ENCODE data around the gene AUTS2.

AUTS2 gene

DNA sequence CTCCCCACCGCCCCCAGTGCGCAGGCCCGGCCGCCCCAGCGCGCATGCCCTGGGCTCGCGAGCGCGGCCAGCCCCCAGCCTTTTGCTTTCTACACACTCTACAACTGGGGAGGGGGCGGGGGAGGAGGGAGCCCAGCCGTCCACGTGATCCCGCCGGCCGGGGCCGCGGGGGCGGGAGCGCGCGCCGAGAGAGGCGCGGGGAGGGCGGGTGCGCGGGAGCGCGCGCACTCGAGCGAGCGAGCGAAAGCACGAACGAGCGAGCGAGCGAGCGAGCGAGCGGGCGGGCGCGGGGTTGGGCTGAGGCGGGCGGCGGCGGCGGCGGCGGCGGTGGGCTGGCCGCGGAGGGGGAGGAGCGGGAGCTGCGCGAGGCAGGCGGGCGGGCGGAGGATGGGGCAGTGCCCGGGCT lies at the start of gene AUTS2:
AUTS2 (plus strand) TSS at position 395 of the 406 bp plus-strand sequence. CDS start 1,179 bp downstream, outside the sequence.
- DNase-seq: no peak

DNA sequence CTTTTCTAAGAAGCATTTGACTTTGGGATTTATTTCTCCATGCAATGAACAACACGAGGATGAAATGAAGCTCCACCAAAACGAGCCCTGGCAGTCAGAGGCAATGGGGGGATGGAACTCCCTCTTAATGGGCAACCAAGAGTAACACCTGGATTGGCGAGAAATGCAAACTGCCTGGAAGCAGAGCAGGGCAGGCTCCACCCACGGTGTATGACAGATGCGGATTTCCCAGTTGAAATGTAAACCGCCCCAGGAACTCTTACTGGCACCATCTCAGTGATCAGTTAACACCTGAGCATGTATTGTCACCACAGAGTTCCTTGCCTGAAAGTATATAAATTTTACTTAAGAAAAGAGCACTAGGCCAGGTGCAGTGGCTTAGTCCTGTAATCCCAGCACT lies 47.3 kb upstream of the AUTS2 start:
- DNase-seq: no peak

DNA sequence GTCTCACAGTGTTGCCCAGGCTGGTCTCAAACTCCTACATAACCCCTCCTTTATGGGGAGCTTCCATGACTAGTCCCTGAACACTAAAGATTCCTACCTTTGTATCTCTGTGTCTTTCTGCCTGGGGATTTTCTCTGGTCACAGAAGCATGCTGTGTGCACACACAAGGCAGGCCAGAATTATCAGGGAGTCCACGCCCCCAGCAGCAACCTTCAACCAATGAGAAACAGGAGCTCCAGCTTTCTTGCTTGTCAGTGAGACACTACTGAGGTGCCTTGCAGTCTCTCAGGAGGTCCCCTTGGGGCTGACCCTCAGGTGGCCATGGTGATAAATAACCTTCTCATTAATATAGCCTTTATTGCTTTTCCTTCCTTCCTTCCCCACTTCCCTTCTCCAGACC lies 45.1 kb upstream of the AUTS2 start:
- DNase-seq: no peak

DNA sequence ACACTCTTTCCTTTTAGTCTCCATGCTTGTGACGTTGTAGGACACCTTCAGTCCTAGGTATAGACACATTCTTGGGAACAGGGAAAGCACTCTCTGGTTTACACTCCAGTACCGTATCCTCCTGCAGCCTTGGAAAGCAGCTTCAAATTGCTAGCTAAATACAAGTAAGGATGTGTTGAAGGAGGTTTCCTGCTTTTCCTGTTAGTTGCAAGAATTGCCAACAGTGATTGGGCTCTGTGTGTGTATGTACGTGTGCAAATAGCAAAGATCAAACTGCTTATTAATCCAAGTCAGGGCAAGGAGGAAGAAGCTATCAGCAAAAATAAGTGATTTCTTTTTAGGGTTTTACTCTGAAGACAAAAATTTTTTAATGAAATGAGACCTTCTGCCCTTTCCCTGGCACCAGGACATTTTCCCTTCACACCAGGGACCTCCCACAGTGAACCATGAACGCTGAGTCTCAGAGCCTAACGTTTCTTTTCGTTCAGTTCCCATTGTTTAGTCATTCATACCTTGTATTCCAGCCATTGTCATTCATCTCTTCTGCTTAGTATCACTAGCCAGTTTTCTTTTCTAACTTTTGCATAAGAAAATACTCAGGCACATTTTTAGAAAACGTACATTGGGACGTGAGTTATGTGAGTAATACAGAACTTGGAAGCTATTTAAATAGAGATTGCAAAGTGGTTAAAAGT lies 36.9 kb upstream of the AUTS2 start:
- DNase-seq: no peak

DNA sequence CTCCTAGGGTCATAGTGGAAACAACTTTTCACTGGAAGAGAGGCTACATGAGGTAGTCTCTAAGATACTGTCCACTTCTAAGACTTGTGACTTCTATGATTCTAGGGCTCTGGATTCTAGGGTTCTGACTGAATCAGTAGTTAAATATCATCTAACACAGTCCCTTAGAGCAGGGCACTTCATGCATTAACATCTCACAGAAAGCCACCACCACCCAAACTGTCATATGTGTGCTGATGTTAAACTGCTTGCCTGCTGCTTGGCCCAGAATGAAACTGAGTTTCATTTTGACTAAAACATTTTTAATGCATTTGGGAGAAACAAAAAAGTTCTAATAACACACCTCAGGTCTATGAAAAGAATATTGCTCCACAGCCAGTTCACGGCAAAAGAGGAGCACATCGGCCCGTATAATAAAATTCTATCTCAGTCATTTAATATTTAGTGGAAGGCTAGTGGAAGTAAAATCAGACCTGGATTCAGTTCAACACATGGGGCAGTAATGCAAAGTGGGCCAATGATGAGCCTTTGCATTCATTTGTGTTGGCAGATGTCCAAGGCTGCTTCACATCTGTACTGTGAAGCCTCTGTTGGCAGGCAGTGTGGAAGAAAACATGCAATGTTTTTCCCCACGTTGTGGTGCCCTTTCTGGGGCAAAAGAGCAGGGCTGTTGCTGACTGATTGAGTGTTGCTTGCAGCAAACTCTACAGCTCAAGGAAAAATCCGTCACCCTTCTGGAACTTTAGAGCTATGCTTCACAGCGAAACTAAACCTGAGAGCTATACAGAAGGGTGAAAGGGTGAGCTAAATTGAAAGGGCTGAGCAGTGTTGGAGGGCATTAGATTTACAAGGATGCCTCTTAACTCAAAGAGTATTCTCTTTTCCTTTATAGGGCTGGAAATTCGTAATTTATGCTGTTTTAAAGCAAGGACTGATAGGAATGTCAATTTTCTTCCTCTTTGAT lies 33.5 kb upstream of the AUTS2 start:
- DNase-seq: no peak

DNA sequence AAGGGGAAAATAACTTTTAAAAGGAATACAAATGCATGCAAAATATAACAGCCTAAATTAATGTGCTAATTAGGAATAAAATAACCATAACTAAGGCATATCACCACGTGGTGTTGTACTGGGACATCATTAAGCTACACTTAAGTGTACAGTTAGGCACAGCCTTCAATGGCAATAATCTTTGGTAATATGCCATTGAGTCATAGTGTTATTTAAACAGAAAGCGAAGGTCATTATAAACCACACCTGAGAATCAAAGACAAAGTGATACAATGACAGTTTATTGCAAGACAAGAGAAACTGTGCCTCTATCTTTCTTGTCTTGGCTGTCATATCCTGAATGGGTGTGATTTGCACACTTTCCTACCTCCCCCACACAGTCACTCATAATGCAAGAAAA lies 30.5 kb upstream of the AUTS2 start:
- no peak for DNase-seq

DNA sequence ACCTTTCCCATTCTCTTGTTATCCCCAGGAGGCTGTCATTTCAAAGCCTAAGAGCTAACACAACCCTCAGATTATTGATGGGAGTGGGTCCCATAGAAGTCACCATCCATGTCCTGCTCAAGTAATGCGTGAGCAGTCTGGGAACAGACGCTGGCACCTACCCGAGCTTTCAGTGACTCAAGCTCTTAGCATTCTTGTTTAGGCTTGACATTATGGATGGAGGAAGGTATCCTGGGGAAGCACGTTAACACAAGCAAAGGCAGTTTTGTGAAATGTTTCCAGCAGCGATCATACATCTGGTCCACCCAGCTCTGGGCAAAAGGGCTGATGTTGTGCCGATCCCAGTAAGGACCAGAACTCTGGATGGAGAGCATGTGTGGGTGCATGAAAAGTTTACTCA lies 30.0 kb upstream of the AUTS2 start:
- DNase-seq: no peak

DNA sequence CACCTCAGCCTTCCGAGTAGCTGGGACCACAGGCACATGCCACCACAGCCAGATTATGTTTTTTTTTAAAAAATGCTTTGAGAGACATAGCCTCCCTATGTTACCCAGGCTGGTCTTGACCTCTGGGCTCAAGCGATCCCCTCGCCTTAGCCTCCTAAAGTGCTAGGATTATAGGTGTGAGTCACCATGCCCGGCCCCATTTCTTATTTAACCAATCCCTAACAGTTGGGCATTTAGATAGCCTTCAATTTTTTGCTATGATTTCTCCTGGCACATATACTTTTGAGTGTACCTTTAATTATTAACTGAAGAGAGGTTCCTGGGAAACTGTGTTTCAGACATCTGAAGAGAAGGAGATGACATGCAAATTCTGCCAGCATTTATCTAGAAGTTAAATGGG lies 22.6 kb upstream of the AUTS2 start:
- no peak for DNase-seq

DNA sequence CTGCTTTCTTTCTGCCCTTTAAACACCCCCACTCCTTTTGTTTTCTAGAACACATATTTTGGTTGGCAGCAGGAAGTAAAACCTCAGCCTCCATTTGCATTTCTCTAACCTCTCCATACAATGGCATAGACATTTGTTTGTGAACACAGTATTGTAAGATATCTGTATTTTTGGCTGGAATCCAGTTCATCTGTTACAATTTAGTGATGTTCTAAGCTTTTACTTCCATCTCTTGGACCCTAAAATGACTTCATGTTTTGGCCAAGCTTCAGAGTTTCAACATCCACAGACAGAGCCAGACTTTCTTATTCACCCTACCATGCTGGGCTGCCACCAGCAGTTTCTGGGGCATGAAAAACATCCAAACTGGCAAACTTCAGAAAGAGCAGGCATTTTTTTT lies 21.1 kb upstream of the AUTS2 start:
- no peak for DNase-seq

DNA sequence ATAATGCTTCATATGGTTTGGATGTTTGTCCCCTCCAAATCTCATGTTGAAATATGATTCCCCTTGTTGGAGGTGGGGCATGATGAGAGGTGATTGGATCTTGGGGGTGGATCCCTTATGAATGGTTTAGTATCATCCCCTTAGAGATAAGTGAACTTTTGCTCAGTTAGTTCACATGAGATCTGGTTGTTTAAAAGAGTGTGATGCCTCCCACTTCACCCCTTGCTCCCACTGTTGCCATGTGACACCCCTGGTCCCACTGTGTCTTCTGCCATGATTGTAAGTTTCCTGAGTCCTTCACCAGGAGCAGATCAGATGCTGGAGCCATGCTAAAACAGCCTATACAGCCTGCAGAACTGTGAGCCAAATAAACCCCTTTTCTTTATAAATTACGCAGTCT lies 13.1 kb upstream of the AUTS2 start:
- DNase-seq: no peak

DNA sequence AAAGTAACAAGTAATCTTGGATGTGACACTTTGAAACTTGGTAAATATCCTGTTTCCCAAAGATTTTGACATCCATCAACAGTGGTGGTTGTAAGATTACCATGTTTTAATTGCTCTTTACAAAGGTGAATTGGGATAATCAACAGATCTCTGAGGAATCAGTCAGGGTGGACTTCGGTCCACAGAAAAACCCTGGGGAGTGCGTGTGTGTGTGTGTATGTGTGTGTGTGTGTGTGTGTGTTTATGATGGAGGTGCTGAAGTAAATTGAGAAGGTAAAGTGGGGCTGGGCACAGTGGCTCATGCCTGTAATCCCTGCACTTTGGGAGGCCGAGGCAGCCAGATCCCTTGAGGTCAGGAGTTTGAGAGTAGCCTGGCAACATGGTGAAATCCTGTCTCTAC lies 12.0 kb upstream of the AUTS2 start:
- DNase-seq: no peak

DNA sequence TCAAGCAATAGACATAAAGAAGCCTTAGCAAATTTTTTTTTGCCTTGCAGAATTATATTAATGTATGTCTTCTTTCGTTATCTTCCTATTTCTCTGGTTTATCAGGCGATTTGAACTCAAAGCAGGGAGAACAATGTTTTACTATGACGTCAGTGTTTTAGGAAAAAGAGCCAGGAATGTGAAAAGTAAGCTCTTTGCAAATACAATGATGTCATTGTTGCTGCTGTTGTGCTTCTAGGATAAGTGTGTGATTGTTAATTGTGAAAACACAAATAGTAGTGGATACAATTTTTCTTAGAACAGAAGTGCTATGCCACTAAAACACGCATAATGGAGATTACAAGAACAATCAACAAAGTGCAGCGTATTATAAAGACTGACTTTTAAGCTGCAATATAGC lies 9.5 kb upstream of the AUTS2 start:
- no peak for DNase-seq

DNA sequence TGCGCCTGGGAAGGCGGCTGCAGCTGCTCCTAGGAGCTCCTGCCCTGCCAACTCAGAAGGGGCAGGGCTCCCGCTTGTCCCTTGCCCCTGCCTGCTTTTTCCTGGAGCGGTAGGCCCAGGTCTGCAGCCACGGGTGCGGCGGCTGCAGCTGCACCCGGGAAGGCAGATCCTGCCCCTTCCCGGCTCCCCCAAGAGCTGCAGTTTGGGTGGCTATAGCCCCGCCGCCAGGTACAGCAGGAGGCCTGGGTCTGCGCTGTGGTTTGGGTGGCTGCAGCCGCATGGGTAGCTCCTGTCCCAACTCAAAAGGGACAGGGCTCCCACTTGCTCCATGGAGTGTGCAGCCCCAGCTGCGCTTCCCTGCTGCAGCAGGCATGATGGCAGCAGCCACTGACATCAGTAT lies 6.5 kb upstream of the AUTS2 start:
- DNase-seq: no peak

DNA sequence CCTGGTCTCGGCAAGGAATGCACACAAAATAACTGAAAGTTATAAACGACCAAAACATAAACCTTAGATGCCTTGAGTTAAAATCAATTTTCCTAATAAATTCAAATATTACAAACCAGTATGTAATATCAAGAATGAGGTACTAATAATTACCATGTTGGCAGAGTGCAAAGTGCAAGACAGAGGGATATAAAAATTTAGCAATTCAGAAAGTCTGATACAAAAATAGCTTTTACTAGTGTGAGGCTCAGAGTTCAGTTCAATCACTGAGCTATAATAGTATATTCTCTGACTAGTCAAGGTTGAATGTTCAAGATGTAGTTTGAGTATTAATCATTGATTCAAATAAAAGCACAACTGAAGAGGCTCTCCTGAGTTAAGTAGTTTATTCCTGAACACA lies 4.8 kb upstream of the AUTS2 start:
- DNase-seq: no peak

DNA sequence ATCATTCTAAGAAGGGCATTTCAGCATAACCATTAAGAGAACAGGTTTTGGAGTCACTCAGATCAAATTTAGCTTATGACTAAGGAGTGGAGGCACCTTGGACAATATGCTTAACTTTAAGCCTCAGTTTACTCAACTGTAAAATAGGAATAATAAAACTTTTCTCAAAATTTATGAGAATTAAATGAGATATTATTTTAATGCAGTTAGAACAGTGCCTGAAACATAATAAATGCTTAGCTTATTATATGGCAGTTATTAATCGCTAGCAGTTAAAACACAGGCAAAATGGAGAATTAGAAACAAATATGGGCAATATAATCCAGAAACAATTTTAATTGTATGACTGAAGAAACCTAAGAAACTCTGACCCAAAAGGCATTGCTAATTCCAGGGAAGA lies 2.9 kb upstream of the AUTS2 start:
- DNase-seq: no peak

DNA sequence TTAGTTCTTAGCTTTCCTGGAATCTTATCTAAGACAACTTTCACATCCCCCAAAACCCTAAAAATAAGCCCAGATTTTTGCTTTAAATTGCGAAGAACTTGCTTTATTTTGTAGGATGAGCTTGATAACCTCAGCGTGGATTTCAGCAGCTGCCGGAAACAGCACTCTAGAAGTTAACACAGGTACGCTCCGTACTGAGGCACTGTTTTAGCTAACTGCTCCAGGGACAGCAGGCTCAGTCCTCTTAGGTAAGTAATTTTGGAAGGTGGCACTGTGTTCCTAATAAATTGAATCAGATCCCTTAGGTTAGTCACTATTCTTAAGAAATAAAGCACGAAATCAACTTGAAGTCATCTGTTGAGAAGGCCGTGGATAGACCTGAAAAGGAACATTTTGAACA lies 2.2 kb upstream of the AUTS2 start:
- no peak for DNase-seq

DNA sequence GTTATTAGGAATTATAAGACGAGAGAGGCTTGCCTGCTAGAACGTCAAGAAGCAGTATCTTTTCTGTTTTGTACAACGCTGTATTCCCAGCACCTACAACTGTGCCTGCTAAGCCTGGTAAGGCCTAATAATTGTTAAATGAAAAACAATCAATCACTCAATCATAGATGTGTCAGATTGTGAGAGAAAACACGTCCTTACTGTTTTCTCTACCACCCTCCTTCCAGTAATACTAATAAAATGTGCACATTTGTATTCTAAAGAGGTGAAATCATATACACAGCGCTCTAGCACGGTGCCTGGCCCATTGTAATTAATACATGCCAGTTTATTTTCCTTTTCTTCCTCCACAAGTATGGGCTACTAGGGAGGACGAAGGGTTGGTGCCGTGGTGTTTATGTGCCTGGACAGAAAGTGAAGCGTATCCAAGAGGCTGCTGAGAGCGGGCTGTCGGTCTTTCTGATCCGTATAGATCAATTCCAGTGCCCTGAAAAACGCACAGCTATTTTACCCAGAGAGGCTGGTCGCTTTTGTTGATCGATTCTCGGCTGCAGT lies 1.5 kb upstream of the AUTS2 start:
- DNase-seq: no peak

DNA sequence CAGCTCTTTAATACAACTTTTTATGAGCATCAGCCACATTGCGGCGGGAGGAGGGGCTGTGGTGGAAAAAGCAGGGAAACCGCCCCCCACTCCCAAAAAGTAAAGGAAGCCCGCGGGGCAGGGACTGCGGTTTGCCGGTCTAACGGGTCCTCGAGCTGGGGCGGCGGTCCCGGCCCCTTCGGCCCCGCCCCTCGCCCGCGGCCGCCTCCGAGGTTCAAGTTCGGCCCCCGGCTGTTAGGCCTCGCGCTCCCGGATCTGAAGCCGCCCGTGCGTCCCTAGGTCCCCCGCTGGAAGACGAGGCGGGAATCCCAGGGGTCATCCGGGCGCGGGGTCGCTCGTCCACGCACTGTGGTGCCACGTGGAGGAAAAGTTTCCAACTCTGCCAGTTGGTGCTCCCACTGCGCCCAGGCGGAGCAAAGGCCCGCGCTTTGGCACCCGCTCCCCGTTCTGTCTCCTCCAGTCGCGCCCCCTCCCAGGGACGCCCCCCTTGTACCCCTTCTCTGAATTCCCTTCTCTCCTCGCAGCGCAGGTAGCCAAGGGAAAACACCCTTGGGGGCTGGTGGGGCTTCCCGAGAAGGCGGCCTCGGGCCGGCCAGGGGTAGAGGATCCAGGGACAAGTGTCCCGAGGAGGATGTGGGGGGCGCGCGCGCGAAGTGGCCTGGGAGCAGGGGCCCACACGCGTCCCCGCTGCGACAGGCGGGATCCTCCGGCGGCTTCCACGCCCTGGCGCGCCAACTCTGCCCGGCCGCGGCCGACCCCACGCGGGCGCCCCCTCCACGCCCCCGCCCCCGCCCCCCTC lies 798 bp upstream of the AUTS2 start:
- DNase-seq: no peak

DNA sequence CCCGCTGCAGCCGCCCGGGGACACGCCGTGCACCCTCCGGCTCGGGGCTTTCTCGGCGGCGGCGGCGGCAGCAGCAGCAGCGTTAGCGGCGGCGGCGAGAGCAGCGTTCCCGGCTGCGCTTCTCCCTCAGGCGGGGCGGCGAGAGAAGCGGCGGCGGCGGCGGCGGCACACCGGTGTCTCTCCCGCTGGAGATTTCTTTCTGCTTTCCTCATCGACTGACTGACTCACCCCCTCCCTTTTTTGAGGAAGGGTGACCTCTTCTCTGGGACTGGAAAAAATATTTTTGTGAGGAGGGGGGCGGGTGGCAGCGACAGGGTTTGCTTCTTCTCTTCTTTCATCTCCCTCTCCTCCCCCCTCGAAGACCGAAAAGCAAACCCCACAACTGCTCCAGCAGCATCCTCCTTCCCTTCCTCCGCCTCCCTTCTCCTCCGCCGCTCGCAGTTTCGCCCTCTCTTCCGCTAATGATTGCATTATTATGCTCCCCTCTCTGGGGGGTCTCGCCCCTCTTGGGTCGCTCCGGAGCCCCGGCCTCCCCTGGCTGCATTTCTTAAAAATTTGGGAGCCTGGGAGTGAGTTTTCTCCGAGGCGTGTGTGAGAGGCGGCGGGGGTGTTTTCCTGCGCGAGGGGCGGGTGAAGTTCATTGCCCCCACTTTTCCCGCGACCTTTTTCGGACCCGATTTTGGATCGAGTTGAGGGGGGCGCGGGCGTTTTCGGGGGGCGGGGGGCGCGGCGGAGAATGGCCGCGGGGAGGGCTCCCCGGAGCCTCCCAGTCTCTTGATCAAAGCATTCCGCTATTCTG lies 411 bp downstream of the AUTS2 start:
- DNase-seq: no peak

DNA sequence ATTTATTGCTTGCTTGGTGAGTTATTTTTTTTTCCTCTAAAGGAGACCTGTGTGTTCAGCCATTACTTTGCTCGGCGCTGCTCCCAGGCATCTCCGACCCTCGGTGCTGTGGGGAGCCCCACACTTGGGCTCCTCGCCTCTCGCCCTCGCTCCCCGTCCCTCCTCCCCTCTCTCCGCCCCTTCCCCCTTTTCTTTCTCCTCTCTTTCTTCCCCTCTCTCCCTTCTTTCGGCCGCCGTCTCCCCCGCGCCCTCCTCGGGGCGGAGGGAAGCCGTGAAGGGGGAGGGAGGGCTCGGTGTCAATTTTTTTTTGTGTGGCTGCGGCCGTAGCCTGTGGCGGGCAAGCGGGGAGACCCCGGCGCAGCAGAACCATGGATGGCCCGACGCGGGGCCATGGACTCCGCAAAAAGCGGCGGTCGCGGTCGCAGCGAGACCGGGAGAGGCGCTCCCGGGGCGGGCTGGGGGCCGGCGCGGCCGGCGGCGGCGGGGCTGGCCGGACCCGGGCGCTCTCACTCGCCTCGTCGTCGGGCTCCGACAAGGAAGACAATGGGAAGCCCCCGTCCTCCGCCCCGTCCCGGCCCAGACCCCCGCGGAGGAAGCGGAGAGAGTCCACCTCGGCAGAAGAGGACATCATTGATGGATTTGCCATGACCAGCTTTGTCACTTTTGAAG lies 1.1 kb downstream of the AUTS2 start:
- no peak for DNase-seq

DNA sequence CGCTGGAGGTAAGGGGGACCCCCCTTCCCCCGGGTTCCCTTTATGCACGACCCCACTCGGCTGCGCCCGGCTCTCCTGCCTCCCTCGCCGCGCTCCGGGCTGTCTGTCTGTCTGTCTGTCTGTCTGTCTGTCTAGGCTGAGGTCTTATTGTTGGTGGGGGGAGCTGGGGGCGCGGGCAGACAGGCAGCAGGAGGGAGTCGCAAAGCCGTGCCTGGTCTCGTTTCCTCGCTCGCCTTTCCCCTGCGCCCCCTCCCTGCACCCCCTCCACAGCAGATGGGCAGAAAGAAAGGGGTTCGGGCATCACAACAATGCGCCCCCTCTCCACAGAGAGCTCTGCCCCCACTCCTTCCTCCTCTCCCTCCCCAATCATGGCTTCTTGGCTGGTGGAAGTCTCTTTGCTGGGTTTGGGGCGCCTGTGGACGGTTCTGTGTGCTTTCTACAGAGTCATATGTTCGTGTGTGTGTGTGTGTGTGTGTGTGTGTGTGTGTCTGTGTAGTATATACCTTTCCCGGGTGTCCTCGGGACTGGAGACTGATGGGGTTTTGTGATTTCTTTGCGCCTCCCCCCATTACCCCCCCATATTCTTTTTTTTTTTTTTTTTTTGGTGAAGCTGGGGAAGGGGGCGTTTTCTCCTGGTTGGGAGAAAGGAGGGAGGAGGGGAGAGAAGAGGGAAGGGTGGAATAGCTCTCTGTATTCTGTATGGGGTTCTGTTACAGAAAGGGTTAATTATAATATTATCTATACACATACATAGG lies 1.9 kb downstream of the AUTS2 start:
- DNase-seq: no peak

Measured in SIG-M5 (cell line).